ENCODE results near the gene DPH1.

- TF ChIP-seq POLR2AphosphoS5 (IDR thresholded peaks at IDR 0.05) (peak in 2 of 4 donors; percentile 3 to 46), CTCF (IDR thresholded peaks at IDR 0.05) (no peak), EP300 (IDR thresholded peaks at IDR 0.05) (no peak), POLR2A (IDR thresholded peaks at IDR 0.05) (no peak)
Observed at GRCh38 chr17:2087597-2088211, 57.8 kb downstream of the DPH1 start.

Measured in sigmoid colon (tissue), 4 donors.